GM18867 (cell line): ENCODE data around the gene DRGX.

ENCODE experiments used
- ATAC-seq: cut with Tn5 transposase; IDR thresholded peaks from one replicate; pipeline ENCODE4 v1.9.1; 2021; ENCODE audit warnings: mild to moderate bottlenecking, moderate library complexity; ENCODE audit not compliant: unreplicated experiment

The DRGX gene

GRCh38 chr10:49395741-49396665, at the start of gene DRGX:
Gene DRGX, minus strand, starts transcription at chr10:49396089. Its CDS starts 649 bp downstream, at chr10:49395440.
- ATAC-seq = no peak

GRCh38 chr10:49444349-49444748, 48.5 kb upstream of the DRGX start:
- ATAC-seq = no peak

- ATAC-seq = no peak
Measured at GRCh38 chr10:49442863-49443262, 47.0 kb upstream of the DRGX start.

GRCh38 chr10:49441488-49442476, 45.9 kb upstream of the DRGX start:
- ATAC-seq = no peak

- no peak for ATAC-seq
Measured at GRCh38 chr10:49435225-49435624, 39.3 kb upstream of the DRGX start.

GRCh38 chr10:49433069-49433468, 37.2 kb upstream of the DRGX start:
- no peak for ATAC-seq

- no peak for ATAC-seq
Measured at GRCh38 chr10:49431426-49431825, 35.5 kb upstream of the DRGX start.

- ATAC-seq = no peak
Measured at GRCh38 chr10:49429458-49429857, 33.6 kb upstream of the DRGX start.

- no peak for ATAC-seq
Measured at GRCh38 chr10:49426490-49427360, 30.8 kb upstream of the DRGX start.

- no peak for ATAC-seq
Measured at GRCh38 chr10:49419005-49419404, 23.1 kb upstream of the DRGX start.

GRCh38 chr10:49418328-49418727, 22.4 kb upstream of the DRGX start:
- ATAC-seq = no peak

- no peak for ATAC-seq
Measured at GRCh38 chr10:49418053-49418326, 22.1 kb upstream of the DRGX start.

GRCh38 chr10:49417311-49418052, 21.6 kb upstream of the DRGX start:
- ATAC-seq = no peak

GRCh38 chr10:49415846-49416245, 20.0 kb upstream of the DRGX start:
- ATAC-seq = no peak

- ATAC-seq = no peak
Measured at GRCh38 chr10:49415109-49415508, 19.2 kb upstream of the DRGX start.

GRCh38 chr10:49414496-49414895, 18.6 kb upstream of the DRGX start:
- no peak for ATAC-seq

- no peak for ATAC-seq
Measured at GRCh38 chr10:49412571-49412970, 16.7 kb upstream of the DRGX start.

- no peak for ATAC-seq
Measured at GRCh38 chr10:49410365-49411074, 14.6 kb upstream of the DRGX start.

GRCh38 chr10:49409755-49410154, 13.9 kb upstream of the DRGX start:
- ATAC-seq = no peak
